Islet precursor cell (in vitro differentiated cells): ENCODE results near the gene POLR2E.
A peak's percentile ranks its signal among the peaks of the same experiment; 100 is the strongest.

Experiments
- DNase-seq: peaks from one replicate; pipeline ENCODE4 v3.0.0-alpha.2; 2018

The POLR2E gene

GRCh38 chr19:1076046-1076386 is 19.2 kb downstream of the POLR2E start:
- no peak for DNase-seq

- DNase-seq = no peak
Observed at GRCh38 chr19:1074544-1075283, 20.5 kb downstream of the POLR2E start.

GRCh38 chr19:1073956-1074517 is 21.1 kb downstream of the POLR2E start:
- no peak for DNase-seq

GRCh38 chr19:1073063-1073955 is 21.9 kb downstream of the POLR2E start:
- no peak for DNase-seq

- no peak for DNase-seq
Observed at GRCh38 chr19:1072371-1073015, 22.7 kb downstream of the POLR2E start.

- DNase-seq = no peak
Observed at GRCh38 chr19:1070931-1071791, 24.0 kb downstream of the POLR2E start.

- no peak for DNase-seq
Observed at GRCh38 chr19:1070576-1070930, 24.6 kb downstream of the POLR2E start.

- no peak for DNase-seq
Observed at GRCh38 chr19:1069009-1069779, 26.0 kb downstream of the POLR2E start.

GRCh38 chr19:1068009-1069001 is 26.9 kb downstream of the POLR2E start:
- DNase-seq = no peak

GRCh38 chr19:1067341-1067957 is 27.7 kb downstream of the POLR2E start:
- DNase-seq = no peak

- peak; percentile 69 for DNase-seq
Observed at GRCh38 chr19:1066748-1067340, 28.3 kb downstream of the POLR2E start, which contains the start of gene ARHGAP45. Gene ARHGAP45 (plus strand): TSS chr19:1067167. CDS start chr19:1067406, 239 bp downstream.

GRCh38 chr19:1066251-1066747 is 28.9 kb downstream of the POLR2E start:
- peak; percentile 95 for DNase-seq

- DNase-seq = peak; percentile 94
Observed at GRCh38 chr19:1065606-1066109, 29.5 kb downstream of the POLR2E start.

GRCh38 chr19:1064661-1065605 is 30.2 kb downstream of the POLR2E start:
- peak; percentile 89 for DNase-seq

GRCh38 chr19:1063909-1064660 is 31.1 kb downstream of the POLR2E start:
- no peak for DNase-seq

GRCh38 chr19:1063030-1063908 is 31.9 kb downstream of the POLR2E start:
- DNase-seq = no peak
